Spleen (tissue), 7 donors: ENCODE measurements around the gene TXNRD2.

Source experiments
- POLR2A ChIP-seq, 3 donors: fragments of 450-650 bp; IDR thresholded peaks; one replicate each; pipeline ENCODE4 v1.5.1; 2017; ENCODE audit warnings: antibody characterized with exemption in 3 of 3, mild to moderate bottlenecking in 1 of 3
- TF ChIP-seq, protein P1 (sequence below), 11 experiments: fragments of 200-600 bp in 7 of 11; fragments of 450-650 bp in 4 of 11; sonication (generic) in 4 of 11; IDR thresholded peaks in 8 of 11; conservative IDR thresholded peaks in 3 of 11; 1 replicate in 7 of 11; 2 replicates in 4 of 11; pipeline versions ENCODE4 v1.4.0 to v1.8.0; 2016 to 2021; ENCODE audit warnings: antibody characterized with exemption in 11 of 11, inconsistent platforms in 4 of 11, mild to moderate bottlenecking in 1 of 11
- donor health status: DM: no; HTN: no; CAD: no; lungs with moderate emphysema.
- donor health status: DM: no; HTN: no; CAD: no.
- donor health status: DM: no; HTN: no; CAD: no.

DNA sequence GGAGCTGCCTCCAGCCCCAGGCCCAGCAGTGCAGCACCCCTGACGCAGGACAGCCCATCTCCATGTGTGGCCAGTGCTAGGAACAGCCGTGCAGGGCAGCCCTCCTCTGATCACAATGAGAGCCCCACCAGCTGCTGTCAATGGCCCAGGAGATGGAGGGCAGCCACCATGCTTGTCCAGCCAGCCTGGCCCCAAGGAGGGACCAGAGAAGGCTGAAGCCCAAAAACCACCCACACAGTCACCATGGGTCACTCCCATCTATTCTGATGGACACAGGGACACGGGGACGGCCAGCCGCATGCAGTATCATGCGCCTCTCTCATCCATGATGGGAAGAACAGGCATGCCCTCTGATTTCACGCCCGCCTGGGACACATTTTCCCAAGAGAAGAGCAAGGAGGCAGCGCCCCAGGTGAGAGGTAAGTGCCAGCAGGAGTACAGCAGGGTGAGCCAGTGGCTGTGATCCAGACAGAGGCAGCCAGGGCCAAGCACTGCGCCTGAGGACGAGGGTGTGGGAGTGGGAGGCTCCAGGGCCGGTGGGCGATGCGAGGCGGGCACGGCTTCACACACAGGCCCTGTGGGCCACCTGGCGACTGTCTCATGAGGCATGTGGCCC lies 53.4 kb downstream of the TXNRD2 start:
- TF ChIP-seq, protein P1, sequence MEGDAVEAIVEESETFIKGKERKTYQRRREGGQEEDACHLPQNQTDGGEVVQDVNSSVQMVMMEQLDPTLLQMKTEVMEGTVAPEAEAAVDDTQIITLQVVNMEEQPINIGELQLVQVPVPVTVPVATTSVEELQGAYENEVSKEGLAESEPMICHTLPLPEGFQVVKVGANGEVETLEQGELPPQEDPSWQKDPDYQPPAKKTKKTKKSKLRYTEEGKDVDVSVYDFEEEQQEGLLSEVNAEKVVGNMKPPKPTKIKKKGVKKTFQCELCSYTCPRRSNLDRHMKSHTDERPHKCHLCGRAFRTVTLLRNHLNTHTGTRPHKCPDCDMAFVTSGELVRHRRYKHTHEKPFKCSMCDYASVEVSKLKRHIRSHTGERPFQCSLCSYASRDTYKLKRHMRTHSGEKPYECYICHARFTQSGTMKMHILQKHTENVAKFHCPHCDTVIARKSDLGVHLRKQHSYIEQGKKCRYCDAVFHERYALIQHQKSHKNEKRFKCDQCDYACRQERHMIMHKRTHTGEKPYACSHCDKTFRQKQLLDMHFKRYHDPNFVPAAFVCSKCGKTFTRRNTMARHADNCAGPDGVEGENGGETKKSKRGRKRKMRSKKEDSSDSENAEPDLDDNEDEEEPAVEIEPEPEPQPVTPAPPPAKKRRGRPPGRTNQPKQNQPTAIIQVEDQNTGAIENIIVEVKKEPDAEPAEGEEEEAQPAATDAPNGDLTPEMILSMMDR (IDR thresholded peaks at IDR 0.05 in 8 of 11, conservative IDR thresholded peaks at IDR 0.05 in 3 of 11): no peak
- no peak for TF ChIP-seq POLR2A (IDR thresholded peaks at IDR 0.05)
